A549 (cell line): Measurements from ENCODE around the gene ZNF664. TPM values are rescaled to one million over a fixed set of nuclear protein-coding genes. Genes with fewer than 3 reads are reported as not detected.

Source experiments
- ATAC-seq, 2 experiments: fragments of 200-7000 bp in 1 of 2; fragments of >200 bp in 1 of 2; cut with Nextera tagmentation in 1 of 2; cut with Tn5 transposase in 1 of 2; 3 replicates each; pipeline versions ENCODE4 v1.8.0 to v1.9.1; 2018 to 2020; ENCODE audit warnings: mild to moderate bottlenecking in 1 of 2, moderate library complexity in 1 of 2
- CTCF ChIA-PET: fragments of 300-600 bp; sonication (Branson Sonifier 250); formaldehyde crosslinking; extraction: SDS; loops from one replicate; lab custom pipeline; 2021; ENCODE audit warnings: antibody characterized with exemption, inconsistent platforms; lab: Yijun Ruan, JAX
- POLR2A ChIA-PET: fragments of 350-600 bp; formaldehyde crosslinking; extraction: SDS; loops from one replicate; lab custom pipeline; 2021; ENCODE audit warnings: antibody characterized with exemption, inconsistent platforms; lab: Yijun Ruan, JAX
- DNase-seq, 2 experiments: peaks; one replicate each; pipeline versions ENCODE4 v3.0.0 to v3.0.0-alpha.2; 2011 to 2016; ENCODE audit warnings: low read depth in 1 of 2, low spot score in 1 of 2
- FAIRE-seq: peaks from 2 replicates; lab custom pipeline; 2011; peaks lifted over from hg19 to GRCh38; lab: Jason Lieb, UNC
- H3K27ac ChIP-seq, 2 experiments: fragments of >200 bp; sonication (Bioruptor Twin); formaldehyde crosslinking; 3 replicates each; pipeline ENCODE4 v1.5.1; 2016 to 2017
- H3K4me1 ChIP-seq: fragments of >200 bp; sonication (Bioruptor Twin); formaldehyde crosslinking; 3 replicates; pipeline ENCODE4 v1.6.1; 2016
- H3K4me2 ChIP-seq: fragments of >200 bp; sonication (Bioruptor Twin); formaldehyde crosslinking; 3 replicates; pipeline ENCODE4 v1.6.1; 2016
- H3K4me3 ChIP-seq: fragments of >200 bp; sonication (Bioruptor Twin); formaldehyde crosslinking; 3 replicates; pipeline ENCODE4 v1.5.1; 2016
- H3K9me3 ChIP-seq: fragments of >200 bp; sonication (Bioruptor Twin); formaldehyde crosslinking; 3 replicates; pipeline ENCODE4 v1.6.1; 2016
- ATOH8 ChIP-seq: fragments of 250-450 bp; sonication (Bioruptor Pico); IDR thresholded peaks from 2 replicates; pipeline ENCODE4 v1.5.0; 2020; ENCODE audit warnings: low read depth, mild to moderate bottlenecking, moderate library complexity
- CBX2 ChIP-seq: fragments of 200-600 bp; sonication (generic); IDR thresholded peaks from 2 replicates; pipeline ENCODE4 v1.6.1; 2016; ENCODE audit warnings: low read depth, mild to moderate bottlenecking, borderline replicate concordance
- CEBPB ChIP-seq, 2 experiments: fragments of >200 bp in 1 of 2; sonication (Bioruptor Twin) in 1 of 2; formaldehyde crosslinking in 1 of 2; IDR thresholded peaks; 2 replicates each; pipeline ENCODE4 v1.6.1; 2012 to 2016
- E2F6 ChIP-seq: IDR thresholded peaks from 2 replicates; pipeline ENCODE4 v1.6.1; 2012; ENCODE audit warnings: low read depth, borderline replicate concordance
- EHMT2 ChIP-seq: fragments of 200-600 bp; sonication (generic); IDR thresholded peaks from 2 replicates; pipeline ENCODE4 v1.6.1; 2016; ENCODE audit warnings: antibody characterized with exemption, low read depth, mild to moderate bottlenecking, moderate library complexity
- EP300 ChIP-seq, 2 experiments: fragments of >200 bp; sonication (Bioruptor Twin); formaldehyde crosslinking; IDR thresholded peaks; 2 replicates in 1 of 2; 3 replicates in 1 of 2; pipeline ENCODE4 v1.6.1; 2016 to 2017
- ESRRA ChIP-seq: fragments of 150-350 bp; IDR thresholded peaks from 2 replicates; pipeline ENCODE4 v1.6.1; 2014; ENCODE audit warnings: mild to moderate bottlenecking, low read length, borderline replicate concordance
- FOSL2 ChIP-seq, 2 experiments: fragments of 450-650 bp in 1 of 2; fragments of >200 bp in 1 of 2; sonication (Bioruptor Twin) in 1 of 2; formaldehyde crosslinking; IDR thresholded peaks; 2 replicates each; pipeline versions ENCODE4 v1.5.0 to v1.6.1; 2016 to 2020; ENCODE audit warnings: mild to moderate bottlenecking in 1 of 2, moderate library complexity in 1 of 2
- GATA3 ChIP-seq: IDR thresholded peaks from 2 replicates; pipeline ENCODE4 v1.6.1; 2012; ENCODE audit warnings: borderline replicate concordance
- HEYL ChIP-seq: fragments of 250-450 bp; sonication (Bioruptor Pico); IDR thresholded peaks from 2 replicates; pipeline ENCODE4 v1.8.0; 2021; ENCODE audit warnings: mild to moderate bottlenecking, moderate library complexity
- HMGXB4 ChIP-seq: fragments of 250-450 bp; sonication (Bioruptor Pico); IDR thresholded peaks from 2 replicates; pipeline ENCODE4 v1.5.0; 2021; ENCODE audit warnings: mild to moderate bottlenecking, moderate library complexity, borderline replicate concordance
- KDM5A ChIP-seq: fragments of 200-600 bp; sonication (generic); IDR thresholded peaks from 2 replicates; pipeline ENCODE4 v1.6.1; 2016; ENCODE audit warnings: antibody characterized with exemption, mild to moderate bottlenecking
- MAX ChIP-seq: IDR thresholded peaks from 2 replicates; pipeline ENCODE4 v1.6.1; 2012
- NPAS2 ChIP-seq: fragments of 250-450 bp; sonication (Bioruptor Pico); IDR thresholded peaks from 2 replicates; pipeline ENCODE4 v1.8.0; 2022; ENCODE audit warnings: mild to moderate bottlenecking, moderate library complexity, borderline replicate concordance
- NR3C1 ChIP-seq: fragments of >200 bp; sonication (Bioruptor Twin); formaldehyde crosslinking; IDR thresholded peaks from 3 replicates; pipeline ENCODE4 v1.6.1; 2017
- PBX3 ChIP-seq: IDR thresholded peaks from 2 replicates; pipeline ENCODE4 v1.6.1; 2012
- PHF8 ChIP-seq: fragments of 200-600 bp; sonication (generic); IDR thresholded peaks from 2 replicates; pipeline ENCODE4 v1.6.1; 2016; ENCODE audit warnings: low read depth, mild to moderate bottlenecking, antibody characterized with exemption, moderate library complexity, borderline replicate concordance
- POLR2A ChIP-seq: IDR thresholded peaks from 2 replicates; pipeline ENCODE4 v1.6.1; 2012; ENCODE audit warnings: mild to moderate bottlenecking, low read length
- POLR2AphosphoS2 ChIP-seq: conservative IDR thresholded peaks from 2 replicates; pipeline ENCODE4 v1.6.1; 2012; ENCODE audit warnings: low read length, improper control_type of control experiment, inconsistent platforms
- RFX5 ChIP-seq: fragments of 450-650 bp; IDR thresholded peaks from 2 replicates; pipeline ENCODE4 v1.7.1; 2014; ENCODE audit warnings: antibody characterized with exemption, mild to moderate bottlenecking, moderate library complexity
- SMC3 ChIP-seq: fragments of >200 bp; sonication (Bioruptor Twin); formaldehyde crosslinking; IDR thresholded peaks from 3 replicates; pipeline ENCODE4 v1.6.1; 2018; ENCODE audit warnings: inconsistent platforms
- SREBF2 ChIP-seq: fragments of 450-650 bp; IDR thresholded peaks from 2 replicates; pipeline ENCODE4 v1.6.1; 2014; ENCODE audit warnings: mild to moderate bottlenecking, moderate library complexity
- TP53 ChIP-seq: fragments of 250-450 bp; sonication (Bioruptor Pico); IDR thresholded peaks from 2 replicates; pipeline ENCODE4 v1.5.0; 2021; ENCODE audit warnings: mild to moderate bottlenecking, moderate library complexity
- ZFP36 ChIP-seq: fragments of 450-650 bp; IDR thresholded peaks from 2 replicates; pipeline ENCODE4 v1.6.1; 2014; ENCODE audit warnings: borderline replicate concordance; ENCODE audit not compliant: partially characterized antibody
- ZNF302 ChIP-seq: fragments of 250-450 bp; sonication (Bioruptor Pico); IDR thresholded peaks from 2 replicates; pipeline ENCODE4 v1.9.0; 2021; ENCODE audit warnings: inconsistent platforms, mild to moderate bottlenecking, moderate library complexity
- WGBS: methylation state at CpG from one replicate; pipeline ENCODE4 v1.1.6; 2017; ENCODE audit errors: missing lambda C conversion rate; 5-methylcytosine and 5-hydroxymethylcytosine counted together
- polyA plus RNA-seq, 4 experiments: library from polyadenylated mRNA; depleted of rRNA in 3 of 4; stranded (reverse); fragments of >200 nt; fragmentation: RNase III in 1 of 4; extraction: RNeasy Plus Mini Kit Qiagen cat#74134 plus additional on column Dnase treatment in 1 of 4; gene quantifications; 2 replicates in 3 of 4; 3 replicates in 1 of 4; pipeline ENCODE4 v1.2.3, GENCODE V29; 2011 to 2017

Gene ZNF664
- polyA plus RNA-seq, 2 of the 4 experiments (the other 2 are of a cell fraction) = 88.3 to 112 TPM

GRCh38 chr12:123934016-123934620 lies 38.9 kb upstream of the ZNF664 start (continued):
- TF ChIP-seq PBX3 = no peak
- TF ChIP-seq SREBF2 = no peak
- TF ChIP-seq KDM5A = no peak
- no peak for TF ChIP-seq NPAS2
- no peak for TF ChIP-seq ATOH8 (CRISPR knock-in tag)
- TF ChIP-seq EHMT2 = no peak
- no peak for TF ChIP-seq CBX2
- TF ChIP-seq POLR2AphosphoS2 = no peak
- TF ChIP-seq HEYL = no peak
- no peak for TF ChIP-seq PHF8

- no peak for FAIRE-seq
- Histone ChIP-seq H3K4me1 (no peaks in the 10 kb centered on the region), H3K4me2 (no peak overlapping the region), H3K9me3 (no peaks in the 10 kb centered on the region; the same call in 2 of the 3 replicates), H3K4me3 (no peak overlapping the region), H3K27ac (no peak overlapping the region)
- WGBS = 74% methylated on average over 8 of the region's 9 CpGs
- TF ChIP-seq EHMT2 = no peak
- TF ChIP-seq SMC3 = no peak
- TF ChIP-seq HMGXB4 (CRISPR knock-in tag) = no peak
- no peak for TF ChIP-seq NR3C1
- no peak for TF ChIP-seq ZNF302 (CRISPR knock-in tag)
- TF ChIP-seq FOSL2 (IDR thresholded peaks at IDR 0.05) = no peak
- TF ChIP-seq FOSL2 (CRISPR knock-in tag; IDR thresholded peaks at IDR 0.05) = no peak
- TF ChIP-seq SREBF2 = no peak
- no peak for TF ChIP-seq KDM5A
- no peak for TF ChIP-seq MAX
- TF ChIP-seq ESRRA = no peak
- TF ChIP-seq EP300 (IDR thresholded peaks at IDR 0.05) = no peak
- no peak for TF ChIP-seq POLR2A
- no peak for TF ChIP-seq TP53 (CRISPR knock-in tag)
- TF ChIP-seq CEBPB (IDR thresholded peaks at IDR 0.05) = no peak
- no peak for TF ChIP-seq RFX5
- no peak for TF ChIP-seq HEYL
- no peak for TF ChIP-seq GATA3
- TF ChIP-seq ZFP36 = no peak
- TF ChIP-seq E2F6 = no peak
- ATAC-seq = no peak; a peak in 1 of 6 replicates
- CTCF ChIA-PET = interaction anchor here (0.8 kb wide), 1 partner anchor 29 kb away, joined by 3 read pairs; no protein-coding TSS in a partner anchor
- no peak for DNase-seq
- POLR2A ChIA-PET = no interaction called here
These were observed 38.2 kb upstream of the ZNF664 start for GRCh38 chr12:123934829-123935228.
